HG03025 (cell line): Measurements from ENCODE around the gene CTU2.

Source experiments
- ATAC-seq: cut with Tn5 transposase; IDR thresholded peaks from one replicate; pipeline ENCODE4 v1.9.1; 2021; ENCODE audit warnings: mild to moderate bottlenecking, moderate library complexity; ENCODE audit not compliant: unreplicated experiment, low FRiP score

The CTU2 gene

GRCh38 chr16:88741368-88741767 lies 35.1 kb downstream of the CTU2 start:
- no peak for ATAC-seq

- ATAC-seq: no peak
These were observed 36.7 kb downstream of the CTU2 start for GRCh38 chr16:88742896-88743605.

GRCh38 chr16:88743693-88744576 lies 37.6 kb downstream of the CTU2 start:
- ATAC-seq: no peak

- ATAC-seq: no peak
These were observed 38.5 kb downstream of the CTU2 start for GRCh38 chr16:88744577-88745521.

GRCh38 chr16:88746506-88746905 lies 40.2 kb downstream of the CTU2 start:
- ATAC-seq: no peak

GRCh38 chr16:88747588-88748301 lies 41.4 kb downstream of the CTU2 start:
- no peak for ATAC-seq

- ATAC-seq: no peak
These were observed 42.1 kb downstream of the CTU2 start for GRCh38 chr16:88748364-88748763.

GRCh38 chr16:88749358-88749757 lies 43.1 kb downstream of the CTU2 start:
- no peak for ATAC-seq

- ATAC-seq: no peak
These were observed 44.6 kb downstream of the CTU2 start for GRCh38 chr16:88750854-88751253.

GRCh38 chr16:88752386-88753002 lies 46.2 kb downstream of the CTU2 start:
- no peak for ATAC-seq

- no peak for ATAC-seq
These were observed 46.9 kb downstream of the CTU2 start for GRCh38 chr16:88753191-88753590.

- no peak for ATAC-seq
These were observed 47.3 kb downstream of the CTU2 start for GRCh38 chr16:88753602-88754001.

GRCh38 chr16:88754109-88754911 lies 48.0 kb downstream of the CTU2 start:
- no peak for ATAC-seq

GRCh38 chr16:88754912-88755744 lies 48.8 kb downstream of the CTU2 start:
- no peak for ATAC-seq

GRCh38 chr16:88755745-88756443 lies 49.6 kb downstream of the CTU2 start:
- ATAC-seq: no peak

GRCh38 chr16:88758227-88758943 lies 52.1 kb downstream of the CTU2 start:
- ATAC-seq: no peak

- ATAC-seq: no peak
These were observed 52.6 kb downstream of the CTU2 start for GRCh38 chr16:88758944-88759244.
